ENCODE measurements around the gene SLC19A1. TPM values are rescaled to one million over a fixed set of nuclear protein-coding genes. Genes with fewer than 3 reads are reported as not detected.

SLC19A1 gene
- total RNA-seq, 5 donors from 2014 or later (not counting 1 experiment from before 2014, with no cell fraction given): 10.4 to 19.2 (median 16.4) TPM

DNA sequence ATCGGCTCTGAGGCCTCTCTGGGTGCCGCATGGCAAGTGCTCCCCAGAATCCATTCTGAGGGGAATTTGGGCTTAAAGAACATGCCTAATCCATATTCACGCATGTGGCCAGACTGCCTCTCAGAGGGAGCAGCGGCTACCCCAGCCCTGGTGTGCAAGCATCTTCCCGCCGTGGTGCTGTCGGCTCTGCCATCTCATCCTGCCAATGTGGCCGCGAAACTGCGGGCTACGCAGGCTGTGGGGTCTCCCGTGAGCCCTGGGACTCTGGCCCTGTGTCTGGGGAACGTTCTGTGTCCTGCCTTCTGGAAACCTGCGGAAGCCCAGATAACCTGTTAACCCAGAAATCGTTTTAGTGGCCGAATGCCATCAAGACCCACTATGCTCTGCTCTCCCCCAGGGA, 60.7 kb downstream of the SLC19A1 start:
- Histone ChIP-seq H3K9me3 (no peaks in the 10 kb centered on the region), H3K4me3 (ENCODE audit: control insufficient read depth in 1 of 2, extremely low read depth in 1 of 2, low read length in 1 of 2) (no peak overlapping the region), H3K27me3 (replicated peaks in 1 of 2; ENCODE audit: control insufficient read depth in 2 of 2, extremely low read depth in 1 of 2, insufficient read depth in 2 of 2, low read length in 1 of 2) (peaks cover 0 to 2% of the 10 kb centered on the region in 2 experiments), H3K4me1 (ENCODE audit: control insufficient read depth in 1 of 2, extremely low read depth in 1 of 2, insufficient read depth in 2 of 2, low read length in 2 of 2) (peaks cover 24 to 76% of the 10 kb centered on the region in 2 experiments), H3K36me3 (ENCODE audit: control insufficient read depth in 2 of 2, extremely low read depth in 1 of 2, insufficient read depth in 1 of 2, low read length in 1 of 2) (no peaks in the 10 kb centered on the region), H3K27ac (ENCODE audit: low read length) (no peak overlapping the region)
- CTCF ChIA-PET: no interaction called here
- H3K4me1 Mint-ChIP-seq: peaks cover 18 to 57% (median 40%) of the 10 kb centered on the region in 3 donors
- POLR2A ChIA-PET: no interaction called here
- H3K4me3 Mint-ChIP-seq: no peak overlapping the region
- H3K27ac Mint-ChIP-seq: no peak overlapping the region
- peaks cover 0 to 5% (median 0%) of the 10 kb centered on the region in 3 donors for H3K9me3 Mint-ChIP-seq
- H3K27me3 Mint-ChIP-seq: no peaks in the 10 kb centered on the region
- H3K36me3 Mint-ChIP-seq: peaks cover 7% of the 10 kb centered on the region
- no peak for DNase-seq
- 94% methylated on average over 14 of the region's 16 CpGs for WGBS (ENCODE audit: insufficient coverage)
- no peak for ATAC-seq (replicated peaks in 1 of 4)

DNA sequence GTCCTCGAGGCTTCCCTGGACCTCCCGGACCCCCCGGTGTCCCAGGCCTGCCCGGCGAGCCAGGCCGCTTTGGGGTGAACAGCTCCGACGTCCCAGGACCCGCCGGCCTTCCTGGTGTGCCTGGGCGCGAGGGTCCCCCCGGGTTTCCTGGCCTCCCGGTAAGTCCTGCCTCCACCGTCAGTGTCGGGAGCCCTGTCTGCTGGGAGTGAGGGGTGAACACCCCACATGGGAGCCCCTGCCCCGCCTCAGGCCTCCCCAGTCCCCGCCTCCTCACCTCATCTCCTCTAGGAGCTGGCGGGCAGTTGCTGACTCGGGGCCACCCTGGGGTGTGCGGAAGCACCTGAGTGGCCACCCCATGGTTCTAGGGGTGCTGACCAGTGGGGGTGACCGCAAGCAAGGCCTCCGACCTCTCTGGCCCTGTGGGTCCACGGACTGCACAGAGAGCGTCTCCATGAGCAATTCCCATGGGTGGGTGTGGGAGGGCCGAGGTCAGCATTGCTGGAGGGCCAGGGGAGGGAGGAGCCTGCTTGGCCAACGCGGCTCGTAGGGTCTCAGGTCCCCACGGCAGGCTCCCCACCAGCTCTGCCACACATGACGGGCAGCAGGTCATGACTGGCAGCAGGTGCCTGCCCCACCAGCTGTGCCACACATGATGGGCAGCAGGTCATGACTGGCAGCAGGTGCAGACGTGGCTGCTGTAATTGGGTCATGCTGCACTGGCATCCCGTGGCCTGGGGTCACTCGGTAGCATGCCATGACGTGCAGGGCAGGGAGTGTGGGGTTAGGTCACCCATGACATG, 61.3 kb downstream of the SLC19A1 start:
- no peak overlapping the region for H3K4me3 Mint-ChIP-seq

DNA sequence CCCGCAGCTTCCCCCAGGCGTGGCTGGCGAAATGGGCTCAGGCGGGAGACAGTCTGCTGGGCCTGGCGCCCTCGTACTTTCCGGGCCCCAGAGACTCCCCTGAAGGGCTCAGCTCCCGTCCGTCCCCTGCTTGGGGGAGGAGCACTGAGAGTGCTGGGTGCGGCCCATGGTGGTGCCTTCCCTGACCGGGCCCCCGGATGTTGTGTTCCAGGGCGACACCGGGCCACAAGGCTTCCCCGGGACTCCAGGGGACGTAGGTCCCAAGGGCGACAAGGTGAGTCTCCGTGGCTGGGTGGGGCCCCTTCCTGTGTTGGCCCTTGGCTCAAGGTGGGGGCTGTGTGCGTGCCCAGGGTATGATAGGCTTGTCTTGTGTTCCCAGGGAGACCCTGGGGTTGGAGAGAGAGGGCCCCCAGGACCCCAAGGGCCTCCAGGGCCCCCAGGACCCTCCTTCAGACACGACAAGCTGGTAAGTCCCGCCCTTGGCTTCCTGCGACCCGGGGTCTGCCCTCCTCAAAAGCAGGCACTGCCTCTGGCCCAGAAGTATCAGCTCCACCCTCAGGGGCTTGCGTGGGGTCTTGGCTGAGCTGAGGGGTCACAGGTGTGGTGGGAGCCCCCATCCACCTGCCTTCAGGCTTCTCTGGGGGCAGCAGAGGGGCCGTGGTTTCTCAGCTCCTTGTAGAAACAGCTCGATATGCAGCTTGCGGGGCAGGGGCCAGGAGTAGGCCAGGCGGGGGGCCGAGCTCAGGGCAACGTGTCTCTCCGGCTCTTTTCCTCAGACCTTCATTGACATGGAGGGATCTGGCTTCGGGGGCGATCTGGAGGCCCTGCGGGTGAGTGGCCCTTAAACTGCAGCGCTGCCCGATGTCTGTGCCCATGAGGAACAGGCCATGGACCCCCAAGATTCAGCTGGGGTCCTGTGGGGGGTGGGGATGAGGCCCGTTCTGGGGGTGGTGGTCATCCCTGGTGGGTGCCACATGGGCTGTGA, 62.3 kb downstream of the SLC19A1 start:
- H3K27ac Mint-ChIP-seq: peak overlapping the region in 1 of 2 donors; percentile 99
- H3K27me3 ChIP-seq (replicated peaks in 1 of 2; ENCODE audit: control insufficient read depth in 2 of 2, extremely low read depth in 1 of 2, insufficient read depth in 2 of 2, low read length in 1 of 2): peaks cover 0 to 2% of the 10 kb centered on the region in 2 experiments
- CTCF ChIA-PET: no interaction called here
- H3K27ac ChIP-seq (ENCODE audit: low read length): peak overlapping the region; percentile 85
- peaks cover 20 to 62% (median 45%) of the 10 kb centered on the region in 3 donors for H3K4me1 Mint-ChIP-seq
- DNase-seq (peak in 13 of 35 experiments; percentile 16 to 50 (median 26)), ATAC-seq (replicated peaks in 1 of 4) (peak in 2 of 4 experiments; percentile 24 to 39)
- peak overlapping the region; percentile 36 to 43 for H3K4me3 ChIP-seq (ENCODE audit: control insufficient read depth in 1 of 2, extremely low read depth in 1 of 2, low read length in 1 of 2)
- no peaks in the 10 kb centered on the region for H3K9me3 ChIP-seq
- peaks cover 27 to 79% of the 10 kb centered on the region in 2 experiments for H3K4me1 ChIP-seq (ENCODE audit: control insufficient read depth in 1 of 2, extremely low read depth in 1 of 2, insufficient read depth in 2 of 2, low read length in 2 of 2)
- peak overlapping the region in 2 of 3 donors; percentile 79 to 82 for H3K4me3 Mint-ChIP-seq
- peaks cover 0 to 5% (median 0%) of the 10 kb centered on the region in 3 donors for H3K9me3 Mint-ChIP-seq
- H3K36me3 ChIP-seq (ENCODE audit: control insufficient read depth in 2 of 2, extremely low read depth in 1 of 2, insufficient read depth in 1 of 2, low read length in 1 of 2): no peaks in the 10 kb centered on the region
- WGBS (ENCODE audit: insufficient coverage): 66% methylated on average over 29 of the region's 37 CpGs
- peaks cover 7% of the 10 kb centered on the region for H3K36me3 Mint-ChIP-seq
- POLR2A ChIA-PET: interaction anchor here in 1 of 2 donors (0.6 kb wide), 1 partner anchor 75 kb away, joined by 3 read pairs; no protein-coding TSS in a partner anchor
- H3K27me3 Mint-ChIP-seq: no peaks in the 10 kb centered on the region

More for the DNA sequence above, 61.3 kb downstream of the SLC19A1 start:
- ATAC-seq (replicated peaks in 1 of 4) (no peak), DNase-seq (no peak)
- Histone ChIP-seq H3K27me3 (replicated peaks in 1 of 2; ENCODE audit: control insufficient read depth in 2 of 2, extremely low read depth in 1 of 2, insufficient read depth in 2 of 2, low read length in 1 of 2) (peaks cover 0 to 2% of the 10 kb centered on the region in 2 experiments), H3K36me3 (ENCODE audit: control insufficient read depth in 2 of 2, extremely low read depth in 1 of 2, insufficient read depth in 1 of 2, low read length in 1 of 2) (no peaks in the 10 kb centered on the region), H3K9me3 (no peaks in the 10 kb centered on the region), H3K4me1 (ENCODE audit: control insufficient read depth in 1 of 2, extremely low read depth in 1 of 2, insufficient read depth in 2 of 2, low read length in 2 of 2) (peaks cover 27 to 79% of the 10 kb centered on the region in 2 experiments), H3K4me3 (ENCODE audit: control insufficient read depth in 1 of 2, extremely low read depth in 1 of 2, low read length in 1 of 2) (no peak overlapping the region), H3K27ac (ENCODE audit: low read length) (no peak overlapping the region)
- ChIA-PET POLR2A (no interaction called here), CTCF (no interaction called here)
- H3K4me1 Mint-ChIP-seq: peaks cover 20 to 62% (median 45%) of the 10 kb centered on the region in 3 donors
- H3K27me3 Mint-ChIP-seq: no peaks in the 10 kb centered on the region
- WGBS (ENCODE audit: insufficient coverage): 94% methylated on average over 23 of the region's 35 CpGs
- peaks cover 0 to 5% (median 0%) of the 10 kb centered on the region in 3 donors for H3K9me3 Mint-ChIP-seq
- peaks cover 7% of the 10 kb centered on the region for H3K36me3 Mint-ChIP-seq
- H3K27ac Mint-ChIP-seq: no peak overlapping the region

DNA sequence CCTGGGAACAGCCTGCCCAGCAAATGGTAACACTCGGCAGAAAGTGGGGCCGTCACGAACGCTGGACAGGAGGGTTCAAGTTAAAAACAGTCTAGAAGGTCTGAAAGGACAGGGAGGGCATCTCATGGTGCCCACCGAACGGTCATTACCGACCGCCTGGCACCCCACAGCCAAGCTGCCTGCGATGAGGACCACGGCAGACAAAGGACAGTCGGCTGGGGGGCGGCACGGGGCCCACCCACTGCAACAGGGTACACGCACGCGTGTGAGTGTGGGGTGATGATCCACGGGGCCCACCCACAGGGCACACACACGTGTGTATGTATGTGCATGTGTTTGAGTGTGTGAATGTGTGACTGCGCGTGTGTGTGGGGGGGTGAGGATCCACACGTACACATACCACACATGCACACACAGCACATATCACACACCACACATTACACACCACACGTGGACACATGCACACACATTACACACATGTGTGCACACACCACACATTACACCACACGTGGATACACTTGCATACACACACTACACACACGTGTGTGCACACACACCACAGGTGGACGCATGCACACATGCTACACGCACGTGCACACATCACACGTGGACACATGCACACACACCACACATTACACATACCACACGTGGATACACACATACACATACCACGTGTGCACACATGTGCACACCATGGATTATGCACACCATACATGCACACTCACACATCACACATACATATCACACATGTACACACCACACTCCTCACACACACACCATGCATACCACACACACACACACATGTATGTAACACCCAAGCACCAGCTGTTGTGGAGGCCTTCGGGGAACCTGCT, 63.2 kb downstream of the SLC19A1 start:
- CTCF ChIA-PET: no interaction called here
- peaks cover 20 to 61% (median 44%) of the 10 kb centered on the region in 3 donors for H3K4me1 Mint-ChIP-seq
- Histone ChIP-seq H3K36me3 (ENCODE audit: control insufficient read depth in 2 of 2, extremely low read depth in 1 of 2, insufficient read depth in 1 of 2, low read length in 1 of 2) (no peaks in the 10 kb centered on the region), H3K27me3 (replicated peaks in 1 of 2; ENCODE audit: control insufficient read depth in 2 of 2, extremely low read depth in 1 of 2, insufficient read depth in 2 of 2, low read length in 1 of 2) (peaks cover 0 to 2% of the 10 kb centered on the region in 2 experiments), H3K4me3 (ENCODE audit: control insufficient read depth in 1 of 2, extremely low read depth in 1 of 2, low read length in 1 of 2) (peak overlapping the region; percentile 36 to 43), H3K27ac (ENCODE audit: low read length) (peak overlapping the region; percentile 85), H3K9me3 (no peaks in the 10 kb centered on the region), H3K4me1 (ENCODE audit: control insufficient read depth in 1 of 2, extremely low read depth in 1 of 2, insufficient read depth in 2 of 2, low read length in 2 of 2) (peaks cover 27 to 77% of the 10 kb centered on the region in 2 experiments)
- peaks cover under 1% of the 10 kb centered on the region for H3K36me3 Mint-ChIP-seq
- H3K27ac Mint-ChIP-seq: peak overlapping the region; percentile 97 to 99
- H3K27me3 Mint-ChIP-seq: peaks cover 0 to 1% of the 10 kb centered on the region in 2 donors
- peak overlapping the region; percentile 79 to 82 (median 79) for H3K4me3 Mint-ChIP-seq
- DNase-seq (peak in 4 of 35 experiments; percentile 4 to 30 (median 16)), ATAC-seq (replicated peaks in 1 of 4) (peak in 1 of 4 experiments; percentile 11)
- POLR2A ChIA-PET: no interaction called here
- 67% methylated on average over 21 of the region's 31 CpGs for WGBS (ENCODE audit: insufficient coverage)
- H3K9me3 Mint-ChIP-seq: no peaks in the 10 kb centered on the region

DNA sequence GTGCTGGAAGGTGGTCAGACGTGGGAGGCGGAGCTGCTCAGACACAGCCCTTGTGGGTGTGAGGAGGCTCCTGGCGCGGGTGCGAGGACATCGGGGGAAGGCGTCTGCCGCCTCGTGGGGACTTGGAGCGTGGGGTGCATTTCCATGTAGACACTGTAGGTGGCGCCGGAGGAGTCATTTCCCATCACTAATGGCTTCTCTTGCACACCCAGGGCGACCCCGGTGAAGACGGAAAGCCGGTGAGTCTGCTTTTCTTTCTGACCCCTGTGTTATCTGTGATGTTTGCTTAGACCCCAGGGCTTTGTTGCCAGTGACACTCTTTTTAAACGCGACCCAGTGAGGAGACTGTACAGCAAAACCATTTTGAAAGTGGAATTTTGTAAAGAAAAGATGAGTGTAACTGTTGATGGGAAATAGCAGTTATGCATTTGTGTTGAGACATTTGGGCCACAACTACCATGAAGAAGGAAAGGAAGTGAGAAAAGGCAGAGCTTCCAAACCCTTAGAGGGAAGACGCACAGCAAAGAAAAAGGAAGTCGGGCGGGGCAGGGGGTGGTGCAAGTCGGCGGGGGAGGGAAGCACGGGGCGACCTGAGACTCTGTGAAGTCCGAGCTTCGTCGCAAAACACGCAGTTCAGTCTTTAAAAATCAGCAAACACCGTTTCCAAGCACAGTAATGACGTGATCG, 64.0 kb downstream of the SLC19A1 start:
- Histone ChIP-seq H3K9me3 (no peaks in the 10 kb centered on the region), H3K36me3 (ENCODE audit: control insufficient read depth in 2 of 2, extremely low read depth in 1 of 2, insufficient read depth in 1 of 2, low read length in 1 of 2) (no peaks in the 10 kb centered on the region), H3K27ac (ENCODE audit: low read length) (peak overlapping the region; percentile 85), H3K4me3 (ENCODE audit: control insufficient read depth in 1 of 2, extremely low read depth in 1 of 2, low read length in 1 of 2) (peak overlapping the region; percentile 43 to 48), H3K4me1 (ENCODE audit: control insufficient read depth in 1 of 2, extremely low read depth in 1 of 2, insufficient read depth in 2 of 2, low read length in 2 of 2) (peaks cover 27 to 75% of the 10 kb centered on the region in 2 experiments), H3K27me3 (replicated peaks in 1 of 2; ENCODE audit: control insufficient read depth in 2 of 2, extremely low read depth in 1 of 2, insufficient read depth in 2 of 2, low read length in 1 of 2) (peaks cover 0 to 2% of the 10 kb centered on the region in 2 experiments)
- Mint-ChIP-seq H3K4me1 (peaks cover 20 to 59% (median 43%) of the 10 kb centered on the region in 3 donors), H3K27me3 (peaks cover 0 to 1% of the 10 kb centered on the region in 2 donors), H3K4me3 (peak overlapping the region; percentile 79 to 82 (median 79)), H3K36me3 (no peaks in the 10 kb centered on the region), H3K27ac (peak overlapping the region; percentile 97 to 99), H3K9me3 (no peaks in the 10 kb centered on the region)
- ATAC-seq (replicated peaks in 1 of 4) (peak; percentile 67 to 81 (median 80)), DNase-seq (peak; percentile 56 to 92 (median 77))
- CTCF ChIA-PET: interaction anchor here in 1 of 2 donors (0.8 kb wide), 1 partner anchor 118 kb away, joined by 4 read pairs; no protein-coding TSS in a partner anchor
- 1% methylated on average over 11 of the region's 32 CpGs for WGBS (ENCODE audit: insufficient coverage)
- POLR2A ChIA-PET: interaction anchor here in 1 of 2 donors (0.6 kb wide), 1 partner anchor 1503 kb away, joined by 6 read pairs; no protein-coding TSS in a partner anchor

Data from T-cell (primary cell).